Measurements from ENCODE around the gene PUM1.

The PUM1 gene

DNA sequence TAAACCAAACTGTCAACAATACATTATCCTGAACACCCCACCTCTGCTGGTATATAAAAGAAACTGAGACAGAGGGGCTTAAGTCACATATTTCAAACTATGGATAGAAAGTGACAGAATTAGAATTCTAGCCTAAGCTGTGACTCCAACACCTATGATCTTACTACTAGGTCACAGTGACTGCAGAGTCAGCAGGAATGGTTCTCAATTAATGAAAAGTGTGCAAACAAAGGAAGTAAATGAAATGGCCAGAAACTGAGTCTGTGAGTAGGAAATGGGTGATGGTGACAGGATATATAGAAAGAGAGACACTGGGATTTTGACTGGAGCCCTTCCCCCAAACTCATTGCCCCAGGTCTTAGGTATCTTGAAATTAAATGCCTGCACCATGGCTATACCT is 118.3 kb downstream of the PUM1 start:
- TF ChIP-seq, protein P1, sequence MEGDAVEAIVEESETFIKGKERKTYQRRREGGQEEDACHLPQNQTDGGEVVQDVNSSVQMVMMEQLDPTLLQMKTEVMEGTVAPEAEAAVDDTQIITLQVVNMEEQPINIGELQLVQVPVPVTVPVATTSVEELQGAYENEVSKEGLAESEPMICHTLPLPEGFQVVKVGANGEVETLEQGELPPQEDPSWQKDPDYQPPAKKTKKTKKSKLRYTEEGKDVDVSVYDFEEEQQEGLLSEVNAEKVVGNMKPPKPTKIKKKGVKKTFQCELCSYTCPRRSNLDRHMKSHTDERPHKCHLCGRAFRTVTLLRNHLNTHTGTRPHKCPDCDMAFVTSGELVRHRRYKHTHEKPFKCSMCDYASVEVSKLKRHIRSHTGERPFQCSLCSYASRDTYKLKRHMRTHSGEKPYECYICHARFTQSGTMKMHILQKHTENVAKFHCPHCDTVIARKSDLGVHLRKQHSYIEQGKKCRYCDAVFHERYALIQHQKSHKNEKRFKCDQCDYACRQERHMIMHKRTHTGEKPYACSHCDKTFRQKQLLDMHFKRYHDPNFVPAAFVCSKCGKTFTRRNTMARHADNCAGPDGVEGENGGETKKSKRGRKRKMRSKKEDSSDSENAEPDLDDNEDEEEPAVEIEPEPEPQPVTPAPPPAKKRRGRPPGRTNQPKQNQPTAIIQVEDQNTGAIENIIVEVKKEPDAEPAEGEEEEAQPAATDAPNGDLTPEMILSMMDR (IDR thresholded peaks at IDR 0.05), result no peak

DNA sequence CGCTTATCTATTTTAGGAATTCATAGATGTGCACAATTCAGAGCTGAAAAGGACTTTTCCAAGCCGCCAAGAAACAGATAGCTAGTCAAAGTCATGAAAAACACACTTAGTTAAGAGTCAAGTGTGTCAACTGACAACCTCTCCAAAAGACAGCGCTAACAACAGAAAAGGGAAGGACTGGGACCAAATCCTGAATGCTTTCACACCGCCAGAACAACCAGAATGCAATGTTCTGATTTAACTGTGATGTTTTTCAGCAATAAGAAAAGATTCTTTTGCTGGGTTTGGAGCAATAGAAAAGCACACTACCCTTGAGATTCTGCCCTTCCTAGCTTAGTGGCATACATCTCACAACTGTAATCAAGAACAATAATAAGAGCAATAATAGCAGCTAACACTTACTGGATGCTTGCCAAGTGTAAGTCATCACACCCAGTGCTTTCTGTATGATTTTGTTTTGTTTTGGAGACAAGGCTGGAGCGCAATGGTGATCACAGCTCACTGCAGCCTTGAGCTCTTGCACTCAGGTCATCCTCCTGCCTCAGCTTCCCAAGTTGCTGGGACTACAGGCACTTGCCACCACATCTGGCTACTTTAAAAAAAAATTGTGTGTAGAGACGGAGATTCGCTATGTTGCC is 123.1 kb downstream of the PUM1 start:
- TF ChIP-seq, protein P1 (IDR thresholded peaks at IDR 0.05), result no peak

DNA sequence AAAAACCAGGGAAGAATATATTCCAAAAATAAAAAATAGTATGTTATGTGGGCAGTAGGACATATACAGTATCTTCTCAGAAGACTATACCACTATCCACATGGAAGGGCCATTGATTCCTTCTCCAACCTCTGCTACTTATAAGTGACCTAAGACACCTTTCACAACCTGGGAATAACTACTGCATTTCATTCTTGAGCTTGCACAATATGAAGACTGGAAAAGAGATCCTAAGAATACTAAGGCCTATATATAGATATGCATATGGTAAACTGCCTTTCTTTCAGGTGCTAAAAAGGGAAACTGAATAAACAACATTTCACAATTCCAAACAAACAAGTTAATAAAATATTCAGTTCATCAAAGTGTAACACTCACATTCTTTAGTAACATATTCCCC is 125.0 kb downstream of the PUM1 start:
- TF ChIP-seq, protein P1 (IDR thresholded peaks at IDR 0.05), result no peak

DNA sequence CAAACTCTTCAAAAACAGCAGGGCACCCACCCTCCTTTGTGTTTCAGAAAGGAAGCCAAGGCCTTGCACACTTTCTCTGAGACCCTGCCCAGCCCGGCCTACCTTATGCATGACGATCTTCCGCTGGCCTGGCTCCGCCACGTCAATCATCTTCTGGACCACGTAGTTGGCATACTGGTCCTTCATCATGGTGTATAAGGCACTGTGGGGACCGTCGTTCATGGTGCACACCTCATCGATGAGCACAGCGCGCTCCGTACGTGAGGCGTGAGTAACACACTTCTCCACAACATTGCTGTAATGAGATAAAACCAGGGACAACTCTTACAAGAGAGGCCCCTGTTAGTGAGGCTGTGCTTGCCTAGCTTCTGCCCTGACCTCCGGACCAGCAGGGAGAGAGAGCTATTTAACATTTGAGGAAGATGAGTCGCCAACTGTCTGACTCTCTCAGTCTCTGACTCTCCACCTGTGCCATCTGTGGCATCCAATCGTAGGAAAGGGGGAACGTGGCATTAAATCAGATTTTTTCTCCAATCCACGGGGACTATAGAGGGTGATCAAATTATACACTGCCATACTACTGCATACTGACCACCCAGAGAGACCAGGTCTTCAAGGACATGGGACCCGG is 128.9 kb downstream of the PUM1 start:
- TF ChIP-seq, protein P1 (IDR thresholded peaks at IDR 0.05), result no peak

DNA sequence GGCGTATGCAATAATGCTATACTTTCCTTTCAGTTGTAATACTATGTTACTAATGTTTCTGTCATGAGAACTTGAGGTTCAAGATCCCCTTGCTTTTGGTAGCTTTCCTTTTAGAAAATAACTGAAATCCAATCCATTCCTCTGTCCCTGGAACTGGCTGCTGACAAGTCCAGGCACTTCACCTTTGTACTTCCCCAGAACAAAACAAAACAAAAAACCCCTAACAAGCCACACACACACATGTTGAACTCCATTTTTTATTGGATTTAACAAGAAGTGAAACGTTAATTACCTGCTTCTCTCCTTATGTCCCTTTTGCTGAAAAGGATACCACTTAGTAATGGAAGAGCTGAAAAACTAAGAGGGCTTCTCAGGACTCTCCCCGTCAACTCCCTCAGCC is 130.9 kb downstream of the PUM1 start:
- TF ChIP-seq, protein P1 (IDR thresholded peaks at IDR 0.05), result no peak

DNA sequence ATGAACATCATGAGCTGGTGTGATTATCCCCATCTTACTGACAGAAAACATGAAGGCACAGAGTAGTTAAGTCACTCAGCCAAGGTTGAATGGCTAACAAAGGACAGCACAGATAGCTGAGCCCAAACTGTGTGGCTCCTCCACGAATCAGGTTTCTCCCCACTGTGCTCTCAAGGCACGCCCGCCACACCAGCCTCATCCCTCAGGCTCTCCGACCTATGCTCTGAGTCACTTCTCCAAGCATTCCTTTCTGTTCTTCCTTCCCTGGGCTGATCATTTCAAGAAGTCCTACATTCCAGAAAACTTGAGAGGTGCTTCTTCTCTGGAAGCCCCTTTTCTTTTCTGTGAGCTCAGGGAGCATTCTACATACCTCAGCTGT is 131.7 kb downstream of the PUM1 start:
- TF ChIP-seq, protein P1 (IDR thresholded peaks at IDR 0.05), result no peak

DNA sequence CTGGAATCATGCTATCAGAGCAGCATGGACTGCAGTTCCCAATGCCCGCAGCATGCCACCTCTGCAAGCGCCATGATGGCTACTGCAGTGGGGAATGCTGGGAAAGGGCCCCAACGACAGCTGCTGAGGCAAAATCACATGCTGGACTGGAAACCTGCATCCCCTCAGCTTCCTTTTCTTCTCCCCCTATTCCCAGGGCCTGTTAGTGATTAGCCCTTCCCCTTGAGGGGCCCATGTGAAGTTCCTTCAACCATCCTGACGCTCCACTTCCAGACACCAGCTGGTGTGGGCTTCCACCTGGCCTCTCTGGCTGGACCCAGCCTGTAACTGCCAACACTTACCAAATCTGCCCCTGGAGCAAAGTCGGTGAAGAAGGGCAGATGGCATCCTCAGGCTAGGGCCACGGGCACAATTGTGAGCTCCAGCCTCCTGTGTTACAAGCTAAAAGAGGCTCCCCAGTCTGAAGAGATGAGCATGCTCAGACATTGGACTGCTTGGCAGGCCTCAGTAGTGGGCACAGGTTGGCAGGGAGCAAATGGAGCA is 134.8 kb downstream of the PUM1 start:
- TF ChIP-seq, protein P1 (IDR thresholded peaks at IDR 0.05), result no peak
